ENCODE results near the gene UBE2L5. TPM values are rescaled to one million over a fixed set of nuclear protein-coding genes. Genes with fewer than 3 reads are reported as not detected.

UBE2L5 gene
- total RNA-seq, 2 experiments from 2014 or later, result 0.11 TPM; not detected in 1

GRCh38 chr13:30404207-30404606 lies 18.1 kb upstream of the UBE2L5 start:
- ChIA-PET CTCF (interaction anchor here (1.5 kb wide), 1 partner anchor 58 kb away, joined by 3 read pairs; no protein-coding TSS in a partner anchor), POLR2A (interaction anchor here (0.7 to 1.0 kb wide), 2 partner anchors 28 to 39 kb away, joined by 3 read pairs; no protein-coding TSS in a partner anchor)
- intact Hi-C loops (cut with DNase I, micrococcal nuclease), result loop anchor here (10.0 kb wide), 2 partner anchors 51 to 171 kb away; no protein-coding TSS in a partner anchor
- no peaks in the 10 kb centered on the region for H3K27me3 ChIP-seq (ENCODE audit: control insufficient read depth in 1 of 2, insufficient read depth in 2 of 2, low read length in 2 of 2)
- peaks cover 17% of the 10 kb centered on the region for H3K4me1 ChIP-seq (ENCODE audit: insufficient read depth, low read length)
- no peak overlapping the region for H3K4me3 Mint-ChIP-seq
- no peak overlapping the region for H3K27ac ChIP-seq (ENCODE audit: low read depth in 1 of 2, low read length in 2 of 2)
- ATAC-seq (ENCODE audit: poor library complexity) (no peak), DNase-seq (no peak)
- no peaks in the 10 kb centered on the region for H3K9me3 Mint-ChIP-seq
- no peak for TF ChIP-seq CTCF (IDR thresholded peaks at IDR 0.05)
- no peaks in the 10 kb centered on the region for H3K27me3 Mint-ChIP-seq
- peaks cover 19% of the 10 kb centered on the region for H3K4me1 Mint-ChIP-seq (ENCODE audit: low read depth)
- no peaks in the 10 kb centered on the region for H3K36me3 Mint-ChIP-seq (ENCODE audit: low read depth)
- no peaks in the 10 kb centered on the region for H3K36me3 ChIP-seq (ENCODE audit: insufficient read depth, low read length)
- H3K9me3 ChIP-seq (ENCODE audit: control insufficient read depth in 1 of 2, insufficient read depth in 1 of 2, low read length in 2 of 2), result no peaks in the 10 kb centered on the region
- H3K4me3 ChIP-seq (ENCODE audit: low read length), result no peak overlapping the region
- no peak overlapping the region for H3K27ac Mint-ChIP-seq

- DNase-seq, result no peak
- Histone ChIP-seq H3K27ac (ENCODE audit: low read depth in 1 of 2, low read length in 2 of 2) (no peak overlapping the region), H3K4me1 (ENCODE audit: insufficient read depth, low read length) (peaks cover 20% of the 10 kb centered on the region), H3K27me3 (ENCODE audit: control insufficient read depth in 1 of 2, insufficient read depth in 2 of 2, low read length in 2 of 2) (no peaks in the 10 kb centered on the region), H3K36me3 (ENCODE audit: insufficient read depth, low read length) (no peaks in the 10 kb centered on the region), H3K9me3 (ENCODE audit: control insufficient read depth in 1 of 2, insufficient read depth in 1 of 2, low read length in 2 of 2) (no peaks in the 10 kb centered on the region), H3K4me3 (ENCODE audit: low read length) (no peak overlapping the region)
- Mint-ChIP-seq H3K4me3 (no peak overlapping the region), H3K36me3 (ENCODE audit: low read depth) (no peaks in the 10 kb centered on the region), H3K4me1 (ENCODE audit: low read depth) (peaks cover 35% of the 10 kb centered on the region), H3K9me3 (no peaks in the 10 kb centered on the region), H3K27me3 (no peaks in the 10 kb centered on the region), H3K27ac (peak overlapping the region; percentile 15)
- intact Hi-C loops (cut with DNase I, micrococcal nuclease), result loop anchor here (5.0 to 10.0 kb wide), 5 partner anchors 48 to 395 kb away; no protein-coding TSS in a partner anchor
- no peak for TF ChIP-seq CTCF (IDR thresholded peaks at IDR 0.05)
- ChIA-PET CTCF (interaction anchor here (1.3 to 2.6 kb wide), 7 partner anchors 9 to 275 kb away, joined by 3 to 13 read pairs (median 4); no protein-coding TSS in a partner anchor), POLR2A (interaction anchor here (0.6 to 5.2 kb wide), 8 partner anchors 12 to 274 kb away, joined by 3 to 44 read pairs (median 5); partner anchors contain the start of genes HMGB1 and UBE2L5)
- no peak for ATAC-seq (ENCODE audit: poor library complexity)
Observed at GRCh38 chr13:30406779-30407416, 15.4 kb upstream of the UBE2L5 start.

- peak overlapping the region; percentile 37 for H3K4me3 ChIP-seq (ENCODE audit: low read length)
- TF ChIP-seq CTCF (IDR thresholded peaks at IDR 0.05), result peak; percentile 63
- Mint-ChIP-seq H3K4me3 (peak overlapping the region; percentile 76), H3K9me3 (no peaks in the 10 kb centered on the region), H3K4me1 (ENCODE audit: low read depth) (peaks cover 40% of the 10 kb centered on the region), H3K27me3 (no peaks in the 10 kb centered on the region), H3K36me3 (ENCODE audit: low read depth) (no peaks in the 10 kb centered on the region), H3K27ac (peak overlapping the region; percentile 78)
- ChIA-PET POLR2A (interaction anchor here (0.6 to 5.2 kb wide), 13 partner anchors 9 to 276 kb away, joined by 3 to 44 read pairs (median 5); partner anchors contain the start of genes HMGB1, UBE2L5 and USPL1), CTCF (interaction anchor here (0.8 to 2.6 kb wide), 9 partner anchors 9 to 394 kb away, joined by 3 to 13 read pairs (median 5); partner anchors contain the start of gene KATNAL1)
- ATAC-seq (ENCODE audit: poor library complexity) (peak; percentile 91), DNase-seq (peak; percentile 83 to 96 (median 88))
- no peaks in the 10 kb centered on the region for H3K27me3 ChIP-seq (ENCODE audit: control insufficient read depth in 1 of 2, insufficient read depth in 2 of 2, low read length in 2 of 2)
- intact Hi-C loops (cut with DNase I, micrococcal nuclease), result loop anchor here (1.0 to 10.0 kb wide), 8 partner anchors 14 to 394 kb away; partner anchors contain the start of gene UBE2L5 (in 1 of the 2)
- no peaks in the 10 kb centered on the region for H3K9me3 ChIP-seq (ENCODE audit: control insufficient read depth in 1 of 2, insufficient read depth in 1 of 2, low read length in 2 of 2)
- H3K4me1 ChIP-seq (ENCODE audit: insufficient read depth, low read length), result peaks cover 20% of the 10 kb centered on the region
- H3K27ac ChIP-seq (ENCODE audit: low read depth in 1 of 2, low read length in 2 of 2), result peak overlapping the region in 1 of 2 donors; percentile 76
- no peaks in the 10 kb centered on the region for H3K36me3 ChIP-seq (ENCODE audit: insufficient read depth, low read length)
Observed at GRCh38 chr13:30408319-30409101, 13.8 kb upstream of the UBE2L5 start.

Measured in CD4-positive, alpha-beta T cell (primary cell).